Activated naive CD8-positive, alpha-beta T cell (primary cell): Measurements from ENCODE around the gene ZNF132.
"Not testable (repeated sequence)": the region's sequence is repeated elsewhere in the genome, so short reads cannot be mapped to it uniquely, and the experiment has no call there.

ENCODE experiments used
- H3K27ac Mint-ChIP-seq: one replicate; pipeline ENCODE4 v1.8.0; 2021; ENCODE audit warnings: mixed read lengths
- H3K27me3 Mint-ChIP-seq: one replicate; pipeline ENCODE4 v1.8.0; 2021; ENCODE audit warnings: mixed read lengths
- H3K36me3 Mint-ChIP-seq: one replicate; pipeline ENCODE4 v1.8.0; 2021; ENCODE audit warnings: mixed read lengths
- H3K4me1 Mint-ChIP-seq: one replicate; pipeline ENCODE4 v1.8.0; 2021; ENCODE audit warnings: low read depth, mixed read lengths
- H3K4me3 Mint-ChIP-seq: one replicate; pipeline ENCODE4 v1.8.0; 2021; ENCODE audit warnings: mild to moderate bottlenecking, mixed read lengths
- H3K9me3 Mint-ChIP-seq: one replicate; pipeline ENCODE4 v1.8.0; 2021; ENCODE audit warnings: low read depth, mixed read lengths

The ZNF132 gene

GRCh38 chr19:58403920-58404478 lies 36.0 kb downstream of the ZNF132 start:
- H3K27me3 Mint-ChIP-seq, H3K4me3 Mint-ChIP-seq, H3K9me3 Mint-ChIP-seq, H3K36me3 Mint-ChIP-seq, H3K27ac Mint-ChIP-seq: not testable (repeated sequence)
- peaks cover 30% of the 10 kb centered on the region for H3K4me1 Mint-ChIP-seq

- Mint-ChIP-seq H3K36me3 (no peaks in the 10 kb centered on the region), H3K27ac (no peak overlapping the region)
Measured at GRCh38 chr19:58401840-58402421, 38.0 kb downstream of the ZNF132 start.

GRCh38 chr19:58400916-58401839 lies 38.8 kb downstream of the ZNF132 start:
- Mint-ChIP-seq H3K4me1 (peaks cover 13% of the 10 kb centered on the region), H3K27me3 (no peaks in the 10 kb centered on the region), H3K9me3 (no peaks in the 10 kb centered on the region), H3K27ac (peak overlapping the region; percentile 68), H3K4me3 (peak overlapping the region; percentile 89), H3K36me3 (no peaks in the 10 kb centered on the region)

More at GRCh38 chr19:58401840-58402421, 38.0 kb downstream of the ZNF132 start:
- Mint-ChIP-seq H3K4me1 (peaks cover 20% of the 10 kb centered on the region), H3K27me3 (no peaks in the 10 kb centered on the region), H3K9me3 (no peaks in the 10 kb centered on the region), H3K4me3 (peak overlapping the region; percentile 89)

- H3K4me1 Mint-ChIP-seq: peaks cover 15% of the 10 kb centered on the region
- no peaks in the 10 kb centered on the region for H3K27me3 Mint-ChIP-seq
- H3K36me3 Mint-ChIP-seq: no peaks in the 10 kb centered on the region
- no peaks in the 10 kb centered on the region for H3K9me3 Mint-ChIP-seq
- H3K4me3 Mint-ChIP-seq: peak overlapping the region; percentile 89
- H3K27ac Mint-ChIP-seq: no peak overlapping the region
Measured at GRCh38 chr19:58400316-58400915, 39.5 kb downstream of the ZNF132 start.

- Mint-ChIP-seq H3K27ac (no peak overlapping the region), H3K9me3 (no peaks in the 10 kb centered on the region)
Measured at GRCh38 chr19:58399903-58400302, 40.0 kb downstream of the ZNF132 start.

GRCh38 chr19:58398545-58398944 lies 41.4 kb downstream of the ZNF132 start:
- H3K27me3 Mint-ChIP-seq: no peaks in the 10 kb centered on the region
- H3K27ac Mint-ChIP-seq: no peak overlapping the region
- H3K36me3 Mint-ChIP-seq: peaks cover 3% of the 10 kb centered on the region
- peaks cover 22% of the 10 kb centered on the region for H3K4me1 Mint-ChIP-seq
- H3K9me3 Mint-ChIP-seq: no peaks in the 10 kb centered on the region
- H3K4me3 Mint-ChIP-seq: no peak overlapping the region

More at GRCh38 chr19:58399903-58400302, 40.0 kb downstream of the ZNF132 start:
- Mint-ChIP-seq H3K4me1 (peaks cover 16% of the 10 kb centered on the region), H3K36me3 (no peaks in the 10 kb centered on the region), H3K27me3 (no peaks in the 10 kb centered on the region), H3K4me3 (no peak overlapping the region)

GRCh38 chr19:58398087-58398486 lies 41.9 kb downstream of the ZNF132 start:
- no peak overlapping the region for H3K4me3 Mint-ChIP-seq
- H3K9me3 Mint-ChIP-seq: no peaks in the 10 kb centered on the region
- no peak overlapping the region for H3K27ac Mint-ChIP-seq
- peaks cover 21% of the 10 kb centered on the region for H3K4me1 Mint-ChIP-seq
- no peaks in the 10 kb centered on the region for H3K27me3 Mint-ChIP-seq
- peaks cover 4% of the 10 kb centered on the region for H3K36me3 Mint-ChIP-seq

- no peaks in the 10 kb centered on the region for H3K27me3 Mint-ChIP-seq
- no peaks in the 10 kb centered on the region for H3K9me3 Mint-ChIP-seq
- no peak overlapping the region for H3K4me3 Mint-ChIP-seq
- H3K4me1 Mint-ChIP-seq: peaks cover 25% of the 10 kb centered on the region
- H3K36me3 Mint-ChIP-seq: peaks cover 8% of the 10 kb centered on the region
- no peak overlapping the region for H3K27ac Mint-ChIP-seq
Measured at GRCh38 chr19:58397533-58398037, 42.4 kb downstream of the ZNF132 start.

GRCh38 chr19:58396691-58397532 lies 43.0 kb downstream of the ZNF132 start:
- peaks cover 8% of the 10 kb centered on the region for H3K36me3 Mint-ChIP-seq
- no peak overlapping the region for H3K4me3 Mint-ChIP-seq
- H3K27me3 Mint-ChIP-seq: no peaks in the 10 kb centered on the region
- no peak overlapping the region for H3K27ac Mint-ChIP-seq
- no peaks in the 10 kb centered on the region for H3K9me3 Mint-ChIP-seq
- H3K4me1 Mint-ChIP-seq: peaks cover 25% of the 10 kb centered on the region

GRCh38 chr19:58395979-58396627 lies 43.9 kb downstream of the ZNF132 start:
- H3K4me1 Mint-ChIP-seq: peaks cover 24% of the 10 kb centered on the region
- no peak overlapping the region for H3K27ac Mint-ChIP-seq
- H3K4me3 Mint-ChIP-seq: no peak overlapping the region
- H3K9me3 Mint-ChIP-seq: no peaks in the 10 kb centered on the region
- H3K27me3 Mint-ChIP-seq: no peaks in the 10 kb centered on the region
- H3K36me3 Mint-ChIP-seq: peaks cover 8% of the 10 kb centered on the region

GRCh38 chr19:58395220-58395978 lies 44.6 kb downstream of the ZNF132 start, which contains the start of gene RNF225:
RNF225 (plus strand) TSS chr19:58395656; CDS start chr19:58396090, 434 bp downstream.
- H3K36me3 Mint-ChIP-seq: peaks cover 12% of the 10 kb centered on the region
- H3K27ac Mint-ChIP-seq: no peak within 1 kb of the TSS

GRCh38 chr19:58394821-58395219 lies 45.1 kb downstream of the ZNF132 start:
- H3K4me3 Mint-ChIP-seq: no peak overlapping the region
- no peaks in the 10 kb centered on the region for H3K9me3 Mint-ChIP-seq
- peaks cover 12% of the 10 kb centered on the region for H3K36me3 Mint-ChIP-seq
- H3K27me3 Mint-ChIP-seq: no peaks in the 10 kb centered on the region
- no peak overlapping the region for H3K27ac Mint-ChIP-seq
- peaks cover 26% of the 10 kb centered on the region for H3K4me1 Mint-ChIP-seq

More at GRCh38 chr19:58395220-58395978, 44.6 kb downstream of the ZNF132 start, which contains the start of gene RNF225:
- H3K27me3 Mint-ChIP-seq: no peaks in the 10 kb centered on the region
- H3K4me3 Mint-ChIP-seq: no peak within 1 kb of the TSS
- peaks cover 26% of the 10 kb centered on the region for H3K4me1 Mint-ChIP-seq
- no peaks in the 10 kb centered on the region for H3K9me3 Mint-ChIP-seq

- Mint-ChIP-seq H3K27ac (no peak overlapping the region), H3K4me1 (peaks cover 32% of the 10 kb centered on the region), H3K36me3 (peaks cover 18% of the 10 kb centered on the region), H3K4me3 (no peak overlapping the region), H3K27me3 (no peaks in the 10 kb centered on the region), H3K9me3 (no peaks in the 10 kb centered on the region)
Measured at GRCh38 chr19:58393725-58394033, 46.3 kb downstream of the ZNF132 start.
